T-helper 2 cell treated with Interferon-gamma antibody and Interleukin-4, amounts not matched to agents 5 μg/mL and 100 μg/mL, for 36 hours (primary cell): ENCODE results near the gene TMUB2.
"Not testable (repeated sequence)": the region's sequence is repeated elsewhere in the genome, so short reads cannot be mapped to it uniquely, and the experiment has no call there.

Experiments
- DNase-seq: peaks from one replicate; pipeline ENCODE4 v3.0.0; 2021; ENCODE audit warnings: low spot score
- H3K27ac Mint-ChIP-seq: one replicate; pipeline ENCODE4 v1.8.0; 2021; ENCODE audit warnings: mild to moderate bottlenecking, mixed read lengths
- H3K27me3 Mint-ChIP-seq: one replicate; pipeline ENCODE4 v1.8.0; 2021; ENCODE audit warnings: low read depth, mixed read lengths
- H3K36me3 Mint-ChIP-seq: one replicate; pipeline ENCODE4 v1.8.0; 2021; ENCODE audit warnings: low read depth, mixed read lengths
- H3K4me1 Mint-ChIP-seq: one replicate; pipeline ENCODE4 v1.8.0; 2021; ENCODE audit warnings: low read depth, mixed read lengths
- H3K4me3 Mint-ChIP-seq: one replicate; pipeline ENCODE4 v1.8.0; 2022; ENCODE audit warnings: mild to moderate bottlenecking, moderate library complexity, mixed read lengths
- H3K9me3 Mint-ChIP-seq: one replicate; pipeline ENCODE4 v1.8.0; 2021; ENCODE audit warnings: mixed read lengths

The TMUB2 gene

GRCh38 chr17:44223541-44224071 is 36.8 kb downstream of the TMUB2 start:
- H3K36me3 Mint-ChIP-seq: peaks cover 8% of the 10 kb centered on the region
- no peaks in the 10 kb centered on the region for H3K9me3 Mint-ChIP-seq
- no peak overlapping the region for H3K27ac Mint-ChIP-seq
- H3K4me1 Mint-ChIP-seq: peaks cover 11% of the 10 kb centered on the region
- no peak overlapping the region for H3K4me3 Mint-ChIP-seq
- DNase-seq: no peak
- H3K27me3 Mint-ChIP-seq: no peaks in the 10 kb centered on the region

- H3K36me3 Mint-ChIP-seq: no peaks in the 10 kb centered on the region
- no peaks in the 10 kb centered on the region for H3K9me3 Mint-ChIP-seq
- no peak overlapping the region for H3K27ac Mint-ChIP-seq
- H3K4me3 Mint-ChIP-seq: no peak overlapping the region
- peaks cover 7% of the 10 kb centered on the region for H3K27me3 Mint-ChIP-seq
- no peaks in the 10 kb centered on the region for H3K4me1 Mint-ChIP-seq
- no peak for DNase-seq
Observed at GRCh38 chr17:44229090-44229489, 42.3 kb downstream of the TMUB2 start.

- peaks cover 4% of the 10 kb centered on the region for H3K4me1 Mint-ChIP-seq
- no peak overlapping the region for H3K27ac Mint-ChIP-seq
- H3K4me3 Mint-ChIP-seq: no peak overlapping the region
- no peak for DNase-seq
- peaks cover 7% of the 10 kb centered on the region for H3K27me3 Mint-ChIP-seq
- H3K36me3 Mint-ChIP-seq: no peaks in the 10 kb centered on the region
- H3K9me3 Mint-ChIP-seq: no peaks in the 10 kb centered on the region
Observed at GRCh38 chr17:44230140-44230539, 43.4 kb downstream of the TMUB2 start.

GRCh38 chr17:44232061-44232460 is 45.3 kb downstream of the TMUB2 start:
- Mint-ChIP-seq H3K27ac (no peak overlapping the region), H3K36me3 (no peaks in the 10 kb centered on the region), H3K4me3 (no peak overlapping the region), H3K4me1 (peaks cover 4% of the 10 kb centered on the region), H3K9me3 (no peaks in the 10 kb centered on the region), H3K27me3 (peaks cover 7% of the 10 kb centered on the region)
- DNase-seq: no peak

GRCh38 chr17:44233582-44233981 is 46.8 kb downstream of the TMUB2 start:
- peaks cover 4% of the 10 kb centered on the region for H3K4me1 Mint-ChIP-seq
- no peak overlapping the region for H3K4me3 Mint-ChIP-seq

GRCh38 chr17:44235583-44235936 is 48.8 kb downstream of the TMUB2 start:
- no peak for DNase-seq
- Mint-ChIP-seq H3K4me3 (no peak overlapping the region), H3K36me3 (no peaks in the 10 kb centered on the region), H3K4me1 (peaks cover 4% of the 10 kb centered on the region), H3K27me3 (peaks cover 7% of the 10 kb centered on the region), H3K27ac (no peak overlapping the region), H3K9me3 (no peaks in the 10 kb centered on the region)

More at GRCh38 chr17:44233582-44233981, 46.8 kb downstream of the TMUB2 start:
- Mint-ChIP-seq H3K27ac (no peak overlapping the region), H3K9me3 (no peaks in the 10 kb centered on the region), H3K27me3 (peaks cover 7% of the 10 kb centered on the region), H3K36me3 (no peaks in the 10 kb centered on the region)
- no peak for DNase-seq

- Mint-ChIP-seq H3K4me1 (peaks cover 4% of the 10 kb centered on the region), H3K4me3 (no peak overlapping the region), H3K36me3 (no peaks in the 10 kb centered on the region), H3K27me3 (peaks cover 7% of the 10 kb centered on the region), H3K27ac (no peak overlapping the region), H3K9me3 (no peaks in the 10 kb centered on the region)
- DNase-seq: no peak
Observed at GRCh38 chr17:44236444-44236991, 49.7 kb downstream of the TMUB2 start.

GRCh38 chr17:44237886-44238285 is 51.1 kb downstream of the TMUB2 start:
- H3K27ac Mint-ChIP-seq, H3K4me3 Mint-ChIP-seq, H3K4me1 Mint-ChIP-seq, H3K36me3 Mint-ChIP-seq, DNase-seq, H3K27me3 Mint-ChIP-seq, H3K9me3 Mint-ChIP-seq: not testable (repeated sequence)

GRCh38 chr17:44241106-44241624 is 54.4 kb downstream of the TMUB2 start:
- peaks cover 7% of the 10 kb centered on the region for H3K4me1 Mint-ChIP-seq
- no peaks in the 10 kb centered on the region for H3K27me3 Mint-ChIP-seq
- DNase-seq: no peak
- H3K36me3 Mint-ChIP-seq: no peaks in the 10 kb centered on the region
- no peak overlapping the region for H3K4me3 Mint-ChIP-seq
- no peaks in the 10 kb centered on the region for H3K9me3 Mint-ChIP-seq
- H3K27ac Mint-ChIP-seq: no peak overlapping the region
